ENCODE data around the gene TRAPPC1.

DNA sequence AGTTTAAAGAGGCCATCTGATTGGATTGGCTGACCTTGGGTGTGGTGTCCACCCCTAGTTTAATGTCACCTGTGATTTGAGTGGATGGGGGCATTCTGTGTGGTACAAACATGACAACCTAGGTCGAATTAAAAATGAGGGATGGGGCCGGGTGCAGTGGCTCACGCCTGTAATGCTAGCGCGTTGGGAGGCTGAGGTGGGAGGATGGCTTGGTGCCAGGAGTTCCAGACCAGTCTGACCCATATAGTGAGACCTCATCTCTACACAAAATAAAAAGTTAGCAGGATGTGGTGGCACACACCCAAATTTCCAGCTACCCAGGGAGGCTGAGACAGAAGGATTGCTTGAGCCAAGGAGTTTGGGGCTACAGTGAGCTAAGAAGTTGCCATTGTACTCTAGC, 14.7 kb upstream of the TRAPPC1 start:
- TF ChIP-seq NANOG (IDR thresholded peaks at IDR 0.05; ENCODE audit: insufficient read depth, low read depth, low read length, poor library complexity, severe bottlenecking) (no peak), JUND (IDR thresholded peaks at IDR 0.05; ENCODE audit: low read length) (no peak), NRF1 (IDR thresholded peaks at IDR 0.05; ENCODE audit: low read depth, low read length) (no peak), ZNF274 (IDR thresholded peaks at IDR 0.05; ENCODE audit: borderline replicate concordance, extremely low read depth, low read length) (no peak), RAD21 (IDR thresholded peaks at IDR 0.05 in 1 of 2, conservative IDR thresholded peaks at IDR 0.05 in 1 of 2; ENCODE audit: low read depth in 2 of 2, low read length in 2 of 2) (no peak), SRF (IDR thresholded peaks at IDR 0.05; ENCODE audit: low read depth, low read length) (no peak), EZH2 (IDR thresholded peaks at IDR 0.05; ENCODE audit: low read depth, low read length, severe bottlenecking) (no peak), RNF2 (IDR thresholded peaks at IDR 0.05; ENCODE audit: borderline replicate concordance, low read depth, low read length, missing control alignments, poor library complexity, severe bottlenecking) (no peak), SIN3A (conservative IDR thresholded peaks at IDR 0.05 in 1 of 2, IDR thresholded peaks at IDR 0.05 in 1 of 2; ENCODE audit: low read depth in 1 of 2, low read length in 2 of 2) (no peak), POLR2A (IDR thresholded peaks at IDR 0.05; ENCODE audit: control extremely low read depth in 1 of 2, low read depth in 2 of 2, low read length in 2 of 2) (no peak)
- TF ChIP-seq, protein P1, sequence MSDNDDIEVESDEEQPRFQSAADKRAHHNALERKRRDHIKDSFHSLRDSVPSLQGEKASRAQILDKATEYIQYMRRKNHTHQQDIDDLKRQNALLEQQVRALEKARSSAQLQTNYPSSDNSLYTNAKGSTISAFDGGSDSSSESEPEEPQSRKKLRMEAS (IDR thresholded peaks at IDR 0.05): no peak
